Keratinocyte (primary cell): Measurements from ENCODE around the gene CFAP46. TPM values are rescaled to one million over a fixed set of nuclear protein-coding genes. Genes with fewer than 3 reads are reported as not detected.

Experiments used
- DNase-seq: peaks from one replicate; pipeline ENCODE4 v3.0.0-alpha.2; 2011; ENCODE audit warnings: low read depth, missing footprints, low spot score
- FAIRE-seq: peaks from 2 replicates; lab custom pipeline; 2011; peaks lifted over from hg19 to GRCh38; lab: Jason Lieb, UNC
- H2AFZ ChIP-seq: 2 replicates; pipeline ENCODE4 v1.6.0; 2012; ENCODE audit warnings: low read length, control low read depth, inconsistent platforms; ENCODE audit not compliant: control insufficient read depth
- H3K27ac ChIP-seq: 2 replicates; pipeline ENCODE4 v1.5.1; 2011; ENCODE audit warnings: low read length; ENCODE audit not compliant: control insufficient read depth, insufficient read depth
- H3K27me3 ChIP-seq: 3 replicates; pipeline ENCODE4 v1.6.0; 2011; ENCODE audit warnings: low read length; ENCODE audit not compliant: control insufficient read depth, insufficient read depth; ENCODE audit errors: extremely low read depth
- H3K36me3 ChIP-seq, 2 experiments: 2 replicates in 1 of 2; 3 replicates in 1 of 2; pipeline ENCODE4 v1.5.1; 2011; ENCODE audit warnings: low read length in 2 of 2, mild to moderate bottlenecking in 1 of 2; ENCODE audit not compliant: control insufficient read depth in 2 of 2, insufficient read depth in 2 of 2; ENCODE audit errors: extremely low read depth in 1 of 2
- H3K4me1 ChIP-seq: 3 replicates; pipeline ENCODE4 v1.5.1; 2011; ENCODE audit warnings: low read length; ENCODE audit not compliant: control insufficient read depth, insufficient read depth; ENCODE audit errors: extremely low read depth
- H3K4me2 ChIP-seq: 3 replicates; pipeline ENCODE4 v1.6.0; 2011; ENCODE audit warnings: low read depth, low read length; ENCODE audit not compliant: control insufficient read depth, insufficient read depth; ENCODE audit errors: extremely low read depth
- H3K4me3 ChIP-seq, 3 experiments: fragments of 200-600 bp in 1 of 3; sonication (generic) in 1 of 3; 2 replicates in 2 of 3; 3 replicates in 1 of 3; pipeline ENCODE4 v1.5.1; 2011 to 2016; ENCODE audit warnings: low read length in 3 of 3, mild to moderate bottlenecking in 3 of 3, control low read depth in 2 of 3, inconsistent platforms in 1 of 3, low read depth in 1 of 3, mixed read lengths in 1 of 3, mixed run types in 1 of 3, moderate library complexity in 1 of 3; ENCODE audit not compliant: control insufficient read depth in 2 of 3, insufficient read depth in 2 of 3; ENCODE audit errors: extremely low read depth in 1 of 3
- H3K79me2 ChIP-seq: 2 replicates; pipeline ENCODE4 v1.6.0; 2012; ENCODE audit warnings: low read length; ENCODE audit not compliant: control insufficient read depth, insufficient read depth
- H3K9ac ChIP-seq: 3 replicates; pipeline ENCODE4 v1.6.0; 2011; ENCODE audit warnings: low read length; ENCODE audit not compliant: control insufficient read depth, insufficient read depth; ENCODE audit errors: extremely low read depth
- H3K9me1 ChIP-seq: 3 replicates; pipeline ENCODE4 v1.6.0; 2011; ENCODE audit warnings: low read length; ENCODE audit not compliant: control insufficient read depth, insufficient read depth; ENCODE audit errors: extremely low read depth
- H3K9me3 ChIP-seq: 2 replicates; pipeline ENCODE4 v1.5.1; 2012; ENCODE audit warnings: low read depth, low read length; ENCODE audit not compliant: control insufficient read depth
- H4K20me1 ChIP-seq: 3 replicates; pipeline ENCODE4 v1.6.0; 2011; ENCODE audit warnings: low read length; ENCODE audit not compliant: control insufficient read depth, insufficient read depth; ENCODE audit errors: extremely low read depth
- EZH2 ChIP-seq: IDR thresholded peaks from one replicate; pipeline ENCODE4 v1.6.1; 2012; ENCODE audit warnings: inconsistent platforms, mild to moderate bottlenecking, low read length, moderate library complexity
- dilution Hi-C: fragments of 300-500 bp; cut with MboI; formaldehyde crosslinking; loops from one replicate; pipeline ENCODE4 v1.7.0; 2020; ENCODE audit warnings: low sequenced_read_pairs; ENCODE audit not compliant: extremely low pct_ligation_motif_present
- polyA plus RNA-seq, 5 experiments: library from polyadenylated mRNA; depleted of rRNA in 3 of 5; stranded (reverse) in 3 of 5; stranded (forward) in 1 of 5; unstranded in 1 of 5; fragments of >200 nt; gene quantifications; 1 replicate in 1 of 5; 2 replicates in 3 of 5; 3 replicates in 1 of 5; pipeline versions ENCODE4 v1.2.1 to v1.2.3, GENCODE V29; 2011 to 2012; ENCODE audit warnings: missing spikeins in 2 of 5, low read depth in 1 of 5, low replicate concordance in 1 of 5
- TF ChIP-seq, protein P1 (sequence below), 3 experiments: IDR thresholded peaks in 1 of 3; conservative IDR thresholded peaks in 1 of 3; optimal IDR thresholded peaks in 1 of 3; 2 replicates in 2 of 3; 3 replicates in 1 of 3; pipeline versions ENCODE3 to v1.5.1; 2011; ENCODE audit warnings: low read length in 3 of 3, mild to moderate bottlenecking in 3 of 3, moderate library complexity in 2 of 3, control low read depth in 1 of 3, inconsistent platforms in 1 of 3; ENCODE audit not compliant: insufficient read depth in 2 of 3; ENCODE audit errors: extremely low read depth in 1 of 3

The CFAP46 gene
- polyA plus RNA-seq, 1 donor (not counting 4 experiments of a cell fraction or from before 2014, with no cell fraction given): 1.00 TPM

GRCh38 chr10:132840698-132841614 lies 101.4 kb downstream of the CFAP46 start:
- Histone ChIP-seq H2AFZ (no peak overlapping the region), H4K20me1 (no peaks in the 10 kb centered on the region), H3K27ac (no peak overlapping the region), H3K9me3 (peaks cover 23% of the 10 kb centered on the region), H3K27me3 (no peaks in the 10 kb centered on the region), H3K36me3 (no peaks in the 10 kb centered on the region), H3K79me2 (no peaks in the 10 kb centered on the region), H3K4me2 (no peak overlapping the region), H3K9me1 (no peaks in the 10 kb centered on the region), H3K4me1 (no peaks in the 10 kb centered on the region), H3K9ac (no peak overlapping the region), H3K4me3 (no peak overlapping the region)
- dilution Hi-C loops: no loop called here
- FAIRE-seq: no peak
- TF ChIP-seq, protein P1, sequence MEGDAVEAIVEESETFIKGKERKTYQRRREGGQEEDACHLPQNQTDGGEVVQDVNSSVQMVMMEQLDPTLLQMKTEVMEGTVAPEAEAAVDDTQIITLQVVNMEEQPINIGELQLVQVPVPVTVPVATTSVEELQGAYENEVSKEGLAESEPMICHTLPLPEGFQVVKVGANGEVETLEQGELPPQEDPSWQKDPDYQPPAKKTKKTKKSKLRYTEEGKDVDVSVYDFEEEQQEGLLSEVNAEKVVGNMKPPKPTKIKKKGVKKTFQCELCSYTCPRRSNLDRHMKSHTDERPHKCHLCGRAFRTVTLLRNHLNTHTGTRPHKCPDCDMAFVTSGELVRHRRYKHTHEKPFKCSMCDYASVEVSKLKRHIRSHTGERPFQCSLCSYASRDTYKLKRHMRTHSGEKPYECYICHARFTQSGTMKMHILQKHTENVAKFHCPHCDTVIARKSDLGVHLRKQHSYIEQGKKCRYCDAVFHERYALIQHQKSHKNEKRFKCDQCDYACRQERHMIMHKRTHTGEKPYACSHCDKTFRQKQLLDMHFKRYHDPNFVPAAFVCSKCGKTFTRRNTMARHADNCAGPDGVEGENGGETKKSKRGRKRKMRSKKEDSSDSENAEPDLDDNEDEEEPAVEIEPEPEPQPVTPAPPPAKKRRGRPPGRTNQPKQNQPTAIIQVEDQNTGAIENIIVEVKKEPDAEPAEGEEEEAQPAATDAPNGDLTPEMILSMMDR (optimal IDR thresholded peaks at IDR 0.05 in 1 of 3, IDR thresholded peaks at IDR 0.05 in 1 of 3, conservative IDR thresholded peaks at IDR 0.05 in 1 of 3; ENCODE audit: extremely low read depth in 1 of 3, insufficient read depth in 2 of 3, low read length in 3 of 3): no peak
- no peak for TF ChIP-seq EZH2
- DNase-seq: no peak

DNA sequence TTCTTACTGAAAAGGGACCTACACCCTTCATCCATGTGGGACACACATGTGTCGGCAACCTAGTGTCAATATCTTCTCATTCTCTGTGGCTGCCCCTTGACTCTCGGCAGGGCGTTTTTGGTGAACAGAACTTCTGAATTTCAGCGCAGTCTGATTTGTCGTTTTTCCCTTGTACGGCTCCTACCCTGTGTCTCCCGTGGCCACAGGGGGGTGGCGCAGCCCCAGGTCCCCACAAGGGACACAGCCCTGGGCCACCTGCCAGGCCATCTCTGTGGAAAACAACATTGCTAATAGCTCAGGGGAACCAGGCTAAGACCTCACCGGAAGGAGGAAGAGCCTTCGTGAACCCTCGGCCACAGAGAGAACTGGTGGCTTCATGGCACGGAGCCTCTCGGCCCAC lies 103.3 kb downstream of the CFAP46 start:
- Histone ChIP-seq H4K20me1 (no peaks in the 10 kb centered on the region), H3K36me3 (no peaks in the 10 kb centered on the region), H3K4me2 (no peak overlapping the region), H3K79me2 (no peaks in the 10 kb centered on the region), H3K9me3 (peaks cover 20% of the 10 kb centered on the region), H3K4me3 (no peak overlapping the region), H3K27me3 (peaks cover 4% of the 10 kb centered on the region), H3K9me1 (no peaks in the 10 kb centered on the region), H3K4me1 (no peaks in the 10 kb centered on the region), H3K27ac (no peak overlapping the region), H2AFZ (no peak overlapping the region), H3K9ac (no peak overlapping the region)
- dilution Hi-C loops: no loop called here
- TF ChIP-seq, protein P1 (optimal IDR thresholded peaks at IDR 0.05 in 1 of 3, IDR thresholded peaks at IDR 0.05 in 1 of 3, conservative IDR thresholded peaks at IDR 0.05 in 1 of 3; ENCODE audit: extremely low read depth in 1 of 3, insufficient read depth in 2 of 3, low read length in 3 of 3): no peak
- FAIRE-seq: no peak
- DNase-seq: no peak
